Right lung (tissue), 10 donors: ENCODE results near the gene PABPN1L. TPM values are rescaled to one million over a fixed set of nuclear protein-coding genes. Genes with fewer than 3 reads are reported as not detected.

Source experiments
- DNase-seq, 2 donors: peaks; one replicate each; pipeline ENCODE4 v3.0.0-alpha.2; 2013
- long read RNA-seq, 8 donors: transcript quantifications; one replicate each; lab custom pipeline, GENCODE V29; 2026
- polyA plus RNA-seq, 5 donors: library from polyadenylated mRNA; unstranded; fragments of 120-200 nt; gene quantifications; one replicate each; pipeline versions ENCODE4 v1.2.1 to v1.2.3, GENCODE V29; 2013; ENCODE audit warnings: inconsistent platforms in 1 of 5, low replicate concordance in 1 of 5; ENCODE audit not compliant: insufficient read length in 5 of 5, insufficient read depth in 1 of 5

Gene PABPN1L
- under 1 TPM in 2 of 5 donors, not detected in 3; 0.13 to 0.25 TPM for polyA plus RNA-seq
- long read RNA-seq, donor 1: 0 reads
- long read RNA-seq, donor 2: 0 reads
- long read RNA-seq, donor 3: 0 reads
- long read RNA-seq, donor 4: 0 reads
- long read RNA-seq, donor 5: 0 reads
- long read RNA-seq, donor 6: 0 reads
- long read RNA-seq, donor 7: 0 reads
- long read RNA-seq, donor 8: 0 reads

GRCh38 chr16:88866151-88866920 lies at the start of gene PABPN1L:
TSS of gene PABPN1L (minus strand) at chr16:88866660. CDS start at chr16:88866606, 54 bp downstream.
- no peak for DNase-seq

GRCh38 chr16:88915639-88916327 lies 49.3 kb upstream of the PABPN1L start:
- DNase-seq: no peak

GRCh38 chr16:88914750-88915368 lies 48.4 kb upstream of the PABPN1L start:
- peak; percentile 35 to 45 for DNase-seq

- no peak for DNase-seq
Observed at GRCh38 chr16:88913870-88914269, 47.4 kb upstream of the PABPN1L start.

- DNase-seq: no peak
Observed at GRCh38 chr16:88913001-88913612, 46.6 kb upstream of the PABPN1L start.

GRCh38 chr16:88912556-88912955 lies 46.1 kb upstream of the PABPN1L start:
- no peak for DNase-seq

GRCh38 chr16:88911946-88912310 lies 45.5 kb upstream of the PABPN1L start:
- DNase-seq: no peak

- DNase-seq: peak in 1 of 2 donors; percentile 26
Observed at GRCh38 chr16:88911136-88911945, 44.9 kb upstream of the PABPN1L start.

GRCh38 chr16:88910284-88911135 lies 44.0 kb upstream of the PABPN1L start:
- no peak for DNase-seq

- no peak for DNase-seq
Observed at GRCh38 chr16:88909431-88910210, 43.2 kb upstream of the PABPN1L start.

- no peak for DNase-seq
Observed at GRCh38 chr16:88908307-88908706, 41.8 kb upstream of the PABPN1L start.

GRCh38 chr16:88907768-88908167 lies 41.3 kb upstream of the PABPN1L start:
- no peak for DNase-seq

- DNase-seq: no peak
Observed at GRCh38 chr16:88906535-88907105, 40.2 kb upstream of the PABPN1L start.

- no peak for DNase-seq
Observed at GRCh38 chr16:88906020-88906419, 39.6 kb upstream of the PABPN1L start.

GRCh38 chr16:88905563-88905962 lies 39.1 kb upstream of the PABPN1L start:
- DNase-seq: no peak

GRCh38 chr16:88904676-88905365 lies 38.4 kb upstream of the PABPN1L start:
- DNase-seq: no peak

- no peak for DNase-seq
Observed at GRCh38 chr16:88903267-88903666, 36.8 kb upstream of the PABPN1L start.

GRCh38 chr16:88902744-88903143 lies 36.3 kb upstream of the PABPN1L start:
- no peak for DNase-seq
